GM18526 (cell line): ENCODE data around the gene PDP2.

Experiments used
- POLR2A ChIP-seq: IDR thresholded peaks from 3 replicates; pipeline ENCODE4 v1.6.1; 2011; ENCODE audit not compliant: insufficient read length; ENCODE audit errors: extremely low read depth

The PDP2 gene

GRCh38 chr16:66890799-66891198 is 10.5 kb downstream of the PDP2 start:
- TF ChIP-seq POLR2A: no peak

- no peak for TF ChIP-seq POLR2A
Measured at GRCh38 chr16:66891360-66891759, 11.0 kb downstream of the PDP2 start.

GRCh38 chr16:66891797-66892196 is 11.5 kb downstream of the PDP2 start:
- TF ChIP-seq POLR2A: no peak

- TF ChIP-seq POLR2A: no peak
Measured at GRCh38 chr16:66894055-66894454, 13.7 kb downstream of the PDP2 start.

GRCh38 chr16:66894948-66895688 is 14.8 kb downstream of the PDP2 start:
- TF ChIP-seq POLR2A: no peak

GRCh38 chr16:66895689-66895979 is 15.3 kb downstream of the PDP2 start:
- no peak for TF ChIP-seq POLR2A

- no peak for TF ChIP-seq POLR2A
Measured at GRCh38 chr16:66895999-66896398, 15.7 kb downstream of the PDP2 start.

GRCh38 chr16:66898207-66898606 is 17.9 kb downstream of the PDP2 start:
- TF ChIP-seq POLR2A: no peak

- TF ChIP-seq POLR2A: no peak
Measured at GRCh38 chr16:66898933-66899309, 18.6 kb downstream of the PDP2 start.

GRCh38 chr16:66899310-66899944 is 19.1 kb downstream of the PDP2 start:
- no peak for TF ChIP-seq POLR2A

- no peak for TF ChIP-seq POLR2A
Measured at GRCh38 chr16:66899945-66900710, 19.8 kb downstream of the PDP2 start.

GRCh38 chr16:66900721-66901441 is 20.6 kb downstream of the PDP2 start:
- TF ChIP-seq POLR2A: no peak

- TF ChIP-seq POLR2A: no peak
Measured at GRCh38 chr16:66901626-66902025, 21.3 kb downstream of the PDP2 start.

GRCh38 chr16:66902648-66903543 is 22.6 kb downstream of the PDP2 start:
- no peak for TF ChIP-seq POLR2A

GRCh38 chr16:66903544-66904427 is 23.5 kb downstream of the PDP2 start:
- no peak for TF ChIP-seq POLR2A
